Mucosa of stomach (tissue), 1 donor: ENCODE data around the gene TMEM203.

ENCODE experiments used
- H3K27me3 ChIP-seq: one replicate; pipeline ENCODE4 v1.7.0; 2013; ENCODE audit warnings: mild to moderate bottlenecking, low read length; ENCODE audit not compliant: control insufficient read depth, insufficient read depth
- H3K36me3 ChIP-seq: one replicate; pipeline ENCODE4 v1.7.0; 2013; ENCODE audit warnings: low read length; ENCODE audit not compliant: control insufficient read depth, insufficient read depth
- H3K4me1 ChIP-seq: one replicate; pipeline ENCODE4 v1.7.0; 2013; ENCODE audit warnings: mild to moderate bottlenecking, low read length; ENCODE audit not compliant: control insufficient read depth, insufficient read depth
- H3K4me3 ChIP-seq: one replicate; pipeline ENCODE4 v1.7.0; 2013; ENCODE audit warnings: low read length
- H3K9ac ChIP-seq: one replicate; pipeline ENCODE4 v1.7.0; 2013; ENCODE audit warnings: mild to moderate bottlenecking, low read length, moderate library complexity
- H3K9me3 ChIP-seq: one replicate; pipeline ENCODE4 v1.7.0; 2013; ENCODE audit warnings: mild to moderate bottlenecking, low read length, moderate library complexity; ENCODE audit not compliant: control insufficient read depth
- donor health status: Pancreatic carcinoma.

Gene TMEM203

GRCh38 chr9:137205126-137206069, at the start of gene TMEM203, which contains the start of gene NDOR1:
Gene TMEM203 (minus strand): TSS chr9:137205648. CDS start chr9:137205414, 234 bp downstream.
Gene NDOR1 (plus strand): TSS chr9:137205700. CDS start chr9:137205778, 78 bp downstream.
- H3K4me1 ChIP-seq = peaks cover 26% of the 10 kb centered on the region

GRCh38 chr9:137254624-137255447, 49.4 kb upstream of the TMEM203 start, which contains the start of gene NELFB:
Gene NELFB (plus strand): TSS chr9:137255327.
- no peaks in the 10 kb centered on the region for H3K36me3 ChIP-seq
- no peaks in the 10 kb centered on the region for H3K9me3 ChIP-seq
- peak within 1 kb of the TSS; percentile 50 for H3K4me3 ChIP-seq
- H3K9ac ChIP-seq = peak within 1 kb of the TSS; percentile 69
- H3K27me3 ChIP-seq = no peaks in the 10 kb centered on the region
- peaks cover 31% of the 10 kb centered on the region for H3K4me1 ChIP-seq

More at GRCh38 chr9:137205126-137206069, at the start of gene TMEM203, which contains the start of gene NDOR1:
- peak within 1 kb of the TSS; percentile 86 for H3K4me3 ChIP-seq
- no peaks in the 10 kb centered on the region for H3K36me3 ChIP-seq
- H3K9ac ChIP-seq = peak within 1 kb of the TSS; percentile 86
- H3K9me3 ChIP-seq = no peaks in the 10 kb centered on the region
- no peaks in the 10 kb centered on the region for H3K27me3 ChIP-seq

GRCh38 chr9:137253717-137254623, 48.5 kb upstream of the TMEM203 start:
- H3K9ac ChIP-seq = peak overlapping the region; percentile 65
- no peaks in the 10 kb centered on the region for H3K36me3 ChIP-seq

GRCh38 chr9:137252555-137253506, 47.4 kb upstream of the TMEM203 start:
- no peak overlapping the region for H3K4me3 ChIP-seq
- peaks cover 31% of the 10 kb centered on the region for H3K4me1 ChIP-seq
- H3K27me3 ChIP-seq = no peaks in the 10 kb centered on the region
- H3K36me3 ChIP-seq = no peaks in the 10 kb centered on the region
- H3K9me3 ChIP-seq = no peaks in the 10 kb centered on the region
- no peak overlapping the region for H3K9ac ChIP-seq

More at GRCh38 chr9:137253717-137254623, 48.5 kb upstream of the TMEM203 start:
- Histone ChIP-seq H3K4me3 (peak overlapping the region; percentile 50), H3K9me3 (no peaks in the 10 kb centered on the region), H3K4me1 (peaks cover 31% of the 10 kb centered on the region), H3K27me3 (no peaks in the 10 kb centered on the region)

- no peaks in the 10 kb centered on the region for H3K36me3 ChIP-seq
Observed at GRCh38 chr9:137251490-137252268, 46.2 kb upstream of the TMEM203 start.

GRCh38 chr9:137251194-137251461, 45.7 kb upstream of the TMEM203 start, which contains the start of gene STPG3:
Gene STPG3 (plus strand): TSS chr9:137251286. CDS start chr9:137251287, 1 bp downstream.
- H3K27me3 ChIP-seq = no peaks in the 10 kb centered on the region
- no peaks in the 10 kb centered on the region for H3K36me3 ChIP-seq
- H3K9ac ChIP-seq = no peak within 1 kb of the TSS
- peaks cover 22% of the 10 kb centered on the region for H3K4me1 ChIP-seq
- no peaks in the 10 kb centered on the region for H3K9me3 ChIP-seq
- no peak within 1 kb of the TSS for H3K4me3 ChIP-seq

More at GRCh38 chr9:137251490-137252268, 46.2 kb upstream of the TMEM203 start:
- Histone ChIP-seq H3K4me3 (no peak overlapping the region), H3K27me3 (no peaks in the 10 kb centered on the region), H3K9me3 (no peaks in the 10 kb centered on the region), H3K4me1 (peaks cover 27% of the 10 kb centered on the region), H3K9ac (no peak overlapping the region)

GRCh38 chr9:137250329-137251193, 45.1 kb upstream of the TMEM203 start:
- H3K36me3 ChIP-seq = no peaks in the 10 kb centered on the region
- no peaks in the 10 kb centered on the region for H3K9me3 ChIP-seq
- peaks cover under 1% of the 10 kb centered on the region for H3K27me3 ChIP-seq
- H3K4me3 ChIP-seq = no peak overlapping the region
- H3K4me1 ChIP-seq = peaks cover 19% of the 10 kb centered on the region
- H3K9ac ChIP-seq = no peak overlapping the region

GRCh38 chr9:137247916-137248175, 42.4 kb upstream of the TMEM203 start:
- Histone ChIP-seq H3K9ac (no peak overlapping the region), H3K27me3 (peaks cover 6% of the 10 kb centered on the region), H3K4me3 (no peak overlapping the region), H3K36me3 (peaks cover 11% of the 10 kb centered on the region), H3K4me1 (peaks cover 25% of the 10 kb centered on the region), H3K9me3 (no peaks in the 10 kb centered on the region)

GRCh38 chr9:137247135-137247915, 41.9 kb upstream of the TMEM203 start:
- Histone ChIP-seq H3K36me3 (peaks cover 14% of the 10 kb centered on the region), H3K4me3 (no peak overlapping the region), H3K9ac (no peak overlapping the region), H3K9me3 (no peaks in the 10 kb centered on the region), H3K27me3 (peaks cover 6% of the 10 kb centered on the region), H3K4me1 (peaks cover 26% of the 10 kb centered on the region)
